ENCODE results near the gene CALM3.
A peak's percentile ranks its signal among the peaks of the same experiment; 100 is the strongest.
"Not testable (repeated sequence)": the region's sequence is repeated elsewhere in the genome, so short reads cannot be mapped to it uniquely, and the experiment has no call there.

Gene CALM3

GRCh38 chr19:46614114-46614722 is 13.1 kb downstream of the CALM3 start:
- peak; percentile 68 for DNase-seq (ENCODE audit: low read depth in 1 of 2, low spot score in 1 of 2)

- DNase-seq (ENCODE audit: low read depth in 1 of 2, low spot score in 1 of 2), result no peak
Measured at GRCh38 chr19:46615966-46616365, 14.8 kb downstream of the CALM3 start.

- DNase-seq (ENCODE audit: low read depth in 1 of 2, low spot score in 1 of 2), result no peak
Measured at GRCh38 chr19:46616631-46617322, 15.6 kb downstream of the CALM3 start.

GRCh38 chr19:46617601-46618000 is 16.5 kb downstream of the CALM3 start:
- no peak for DNase-seq (ENCODE audit: low read depth in 1 of 2, low spot score in 1 of 2)

GRCh38 chr19:46618670-46619231 is 17.6 kb downstream of the CALM3 start:
- DNase-seq (ENCODE audit: low read depth in 1 of 2, low spot score in 1 of 2), result no peak

- no peak for DNase-seq (ENCODE audit: low read depth in 1 of 2, low spot score in 1 of 2)
Measured at GRCh38 chr19:46620267-46620666, 19.1 kb downstream of the CALM3 start.

GRCh38 chr19:46620716-46621115 is 19.6 kb downstream of the CALM3 start:
- DNase-seq (ENCODE audit: low read depth in 1 of 2, low spot score in 1 of 2), result no peak

- no peak for DNase-seq (ENCODE audit: low read depth in 1 of 2, low spot score in 1 of 2)
Measured at GRCh38 chr19:46621191-46622117, 20.3 kb downstream of the CALM3 start.

GRCh38 chr19:46622118-46622446 is 21.0 kb downstream of the CALM3 start:
- DNase-seq (ENCODE audit: low read depth in 1 of 2, low spot score in 1 of 2), result no peak

- no peak for DNase-seq (ENCODE audit: low read depth in 1 of 2, low spot score in 1 of 2)
Measured at GRCh38 chr19:46623915-46624502, 22.9 kb downstream of the CALM3 start.

GRCh38 chr19:46624958-46625661 is 24.0 kb downstream of the CALM3 start, which contains the start of gene PTGIR:
Gene PTGIR, minus strand, starts transcription at chr19:46625089. Its CDS starts 864 bp downstream, at chr19:46624225.
- no peak for DNase-seq (ENCODE audit: low read depth in 1 of 2, low spot score in 1 of 2)

- DNase-seq (ENCODE audit: low read depth in 1 of 2, low spot score in 1 of 2), result no peak
Measured at GRCh38 chr19:46625731-46626130, 24.6 kb downstream of the CALM3 start.

GRCh38 chr19:46626446-46626845 is 25.3 kb downstream of the CALM3 start:
- no peak for DNase-seq (ENCODE audit: low read depth in 1 of 2, low spot score in 1 of 2)

GRCh38 chr19:46628970-46629369 is 27.8 kb downstream of the CALM3 start:
- not testable (repeated sequence) for DNase-seq (ENCODE audit: low read depth in 1 of 2, low spot score in 1 of 2)

GRCh38 chr19:46629546-46630025 is 28.5 kb downstream of the CALM3 start:
- DNase-seq (ENCODE audit: low read depth in 1 of 2, low spot score in 1 of 2), result no peak

GRCh38 chr19:46630586-46631205 is 29.6 kb downstream of the CALM3 start:
- DNase-seq (ENCODE audit: low read depth in 1 of 2, low spot score in 1 of 2), result no peak

- DNase-seq (ENCODE audit: low read depth in 1 of 2, low spot score in 1 of 2), result no peak
Measured at GRCh38 chr19:46631481-46631880, 30.4 kb downstream of the CALM3 start.

GRCh38 chr19:46633130-46633529 is 32.0 kb downstream of the CALM3 start:
- DNase-seq (ENCODE audit: low read depth in 1 of 2, low spot score in 1 of 2), result no peak

- DNase-seq (ENCODE audit: low read depth in 1 of 2, low spot score in 1 of 2), result peak; percentile 89 to 91
Measured at GRCh38 chr19:46634045-46634655, 33.0 kb downstream of the CALM3 start.
